Colon (tissue), 2 donors: ENCODE data around the gene ACOX1.
"Not testable (repeated sequence)": the region's sequence is repeated elsewhere in the genome, so short reads cannot be mapped to it uniquely, and the experiment has no call there.

ENCODE experiments used
- FAIRE-seq: peaks from 2 replicates; lab custom pipeline; 2012; peaks lifted over from hg19 to GRCh38; lab: Jason Lieb, UNC
- donor health status: control.
- donor health status: control.

Gene ACOX1

DNA sequence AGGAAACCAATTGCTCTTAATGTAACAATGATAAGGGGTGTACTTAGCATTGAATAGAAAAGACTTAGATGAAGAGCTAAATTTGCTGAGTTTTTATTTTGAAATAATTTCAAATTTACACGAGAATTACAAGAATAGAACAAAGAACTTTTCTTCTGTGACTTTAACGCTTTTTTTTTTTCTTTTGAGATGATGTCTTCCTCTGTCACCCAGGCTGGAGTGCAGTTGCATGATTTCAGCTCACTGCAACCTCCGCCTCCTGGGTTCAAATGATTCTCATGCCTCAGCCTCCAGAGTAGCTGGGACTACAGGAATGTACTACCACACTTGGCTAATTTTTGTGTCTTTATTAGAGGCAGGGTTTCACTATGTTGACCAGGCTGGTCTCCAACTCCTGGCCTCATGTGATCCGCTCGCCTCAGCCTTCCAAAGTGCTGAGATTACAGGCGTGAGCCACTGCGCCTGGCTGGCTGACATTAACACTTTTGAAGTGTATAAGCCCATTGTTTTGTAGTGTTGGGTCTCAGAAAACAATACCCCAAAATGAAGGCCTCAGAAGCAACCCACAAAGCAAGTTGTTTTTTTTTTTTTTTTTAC, 2.2 kb upstream of the ACOX1 start:
- FAIRE-seq: no peak

DNA sequence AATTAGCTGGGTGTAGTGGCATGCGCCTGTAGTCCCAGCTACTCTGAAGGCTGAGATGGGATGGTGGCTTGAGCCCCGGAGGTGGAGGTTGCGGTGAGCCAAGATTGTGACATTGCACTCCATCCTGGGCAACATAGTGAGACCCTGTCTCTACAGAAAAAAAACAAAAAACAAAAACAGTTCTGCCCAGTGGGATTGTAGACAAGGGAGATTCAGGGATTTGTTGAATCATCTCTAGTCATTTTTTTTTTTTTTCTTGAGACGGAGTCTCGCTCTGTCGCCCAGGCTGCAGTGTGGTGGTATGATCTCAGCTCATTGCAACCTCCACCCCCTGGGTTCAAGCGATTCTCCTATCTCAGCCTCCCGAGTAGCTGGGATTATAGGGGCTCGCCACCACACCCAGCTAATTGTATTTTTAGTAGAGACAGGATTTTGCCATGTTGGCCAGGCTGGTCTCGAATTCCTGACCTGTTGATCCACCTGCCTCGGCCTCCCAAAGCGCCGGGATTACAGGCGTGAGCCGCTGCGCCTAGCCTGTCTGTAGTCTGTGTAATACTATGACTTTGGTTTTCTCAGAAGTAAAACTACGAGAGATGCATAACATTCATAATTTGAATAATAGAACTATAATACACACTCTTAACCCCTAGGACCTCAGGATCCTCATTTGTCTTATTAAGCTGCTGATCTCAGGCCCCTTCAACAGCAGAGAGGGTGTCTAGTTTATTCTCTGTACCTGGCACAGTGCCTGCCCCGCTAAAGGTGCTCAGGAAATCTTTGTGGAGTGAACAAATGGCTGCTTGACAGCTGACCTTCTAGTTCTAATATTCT, 1.4 kb upstream of the ACOX1 start:
- no peak for FAIRE-seq

DNA sequence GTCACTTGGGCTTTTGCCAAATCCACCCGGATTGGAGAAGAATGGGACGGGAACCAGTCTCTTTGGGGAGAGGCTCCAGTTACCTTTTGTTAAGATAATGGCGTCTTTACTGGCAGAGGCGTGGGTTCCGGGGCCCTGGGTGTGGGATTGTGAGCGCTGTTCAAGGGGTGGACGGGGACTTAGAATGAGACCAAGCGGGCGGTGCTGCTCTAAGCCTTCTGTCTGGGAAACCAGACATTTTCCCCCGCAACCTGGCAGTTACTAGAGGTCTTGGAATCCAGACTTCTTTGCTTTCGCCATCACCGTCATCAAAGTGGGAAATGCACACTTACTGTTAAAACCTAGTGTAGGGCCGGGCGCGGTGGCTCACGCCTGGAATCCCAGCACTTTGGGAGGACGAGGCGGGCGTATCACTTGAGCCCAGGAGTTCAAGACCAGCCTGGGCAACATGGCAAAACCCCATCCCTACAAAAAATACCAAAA, 780 bp upstream of the ACOX1 start:
- no peak for FAIRE-seq

DNA sequence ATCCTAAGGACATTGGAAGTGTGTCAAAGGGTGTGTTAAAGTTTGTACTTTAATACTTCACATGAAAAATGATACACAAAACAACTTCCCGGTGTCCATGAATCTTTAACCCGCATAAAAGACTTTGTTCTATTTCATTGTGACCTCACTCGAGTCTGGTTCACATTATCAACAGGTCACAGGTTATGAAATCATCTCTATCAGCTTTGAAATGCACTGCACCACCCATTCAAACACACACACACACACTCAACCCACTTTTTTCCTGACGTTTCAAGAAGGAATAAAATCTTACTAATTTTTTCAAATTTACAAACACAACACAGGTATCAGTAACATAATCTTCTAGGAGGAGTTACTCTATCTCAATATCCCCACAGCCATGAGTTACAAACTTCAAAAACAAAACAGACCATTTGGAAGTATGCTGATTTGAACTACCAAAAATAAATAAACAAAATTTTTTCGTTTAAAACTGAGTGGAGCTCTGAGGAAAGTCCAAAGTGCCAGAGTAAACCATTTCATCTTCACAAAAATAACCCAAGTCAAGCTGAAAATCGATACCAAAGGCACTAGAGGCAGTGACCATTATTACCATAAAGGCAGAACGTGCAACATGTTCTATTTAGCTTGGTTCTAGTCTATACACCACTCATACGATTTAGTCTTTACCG, 2.7 kb downstream of the ACOX1 start:
- no peak for FAIRE-seq

DNA sequence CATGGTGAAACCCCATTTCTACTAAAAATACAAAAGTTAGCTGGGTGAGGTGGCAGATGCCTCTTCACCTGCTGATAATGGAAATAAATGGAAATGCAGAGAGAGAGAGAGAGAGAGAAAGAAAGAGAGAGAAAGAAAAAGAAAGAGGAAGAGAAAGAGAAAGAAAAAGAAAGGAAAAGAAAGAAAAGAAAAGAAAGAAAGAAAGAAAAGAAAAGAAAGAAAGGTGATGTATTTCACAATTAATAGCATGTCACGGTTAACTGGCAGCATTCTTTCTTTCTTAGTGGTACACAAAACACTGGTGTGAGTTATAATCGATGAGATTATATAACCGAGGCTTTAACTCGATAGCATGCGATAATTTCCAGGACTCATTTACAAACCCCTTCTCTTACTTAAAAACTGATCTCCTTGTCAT, 3.2 kb downstream of the ACOX1 start:
- no peak for FAIRE-seq

DNA sequence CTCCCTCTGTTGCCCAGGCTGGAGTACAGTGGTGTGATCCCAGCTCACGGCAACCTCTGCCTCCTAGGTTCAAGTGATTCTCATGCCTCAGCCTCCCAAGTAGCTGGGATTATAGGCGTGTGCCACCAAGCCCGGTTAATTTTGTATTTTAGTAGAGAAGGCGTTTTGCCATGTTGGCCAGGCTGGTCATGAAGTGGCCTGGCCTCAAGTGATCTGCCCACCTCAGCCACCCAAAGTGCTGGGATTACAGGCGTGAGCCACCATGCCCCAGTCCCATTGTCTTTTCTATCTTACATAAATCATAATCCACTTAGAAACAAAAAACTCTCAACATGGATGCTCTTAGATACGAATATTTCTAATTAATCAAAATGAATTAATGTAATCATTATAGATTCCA, 3.8 kb downstream of the ACOX1 start:
- FAIRE-seq: not testable (repeated sequence)

DNA sequence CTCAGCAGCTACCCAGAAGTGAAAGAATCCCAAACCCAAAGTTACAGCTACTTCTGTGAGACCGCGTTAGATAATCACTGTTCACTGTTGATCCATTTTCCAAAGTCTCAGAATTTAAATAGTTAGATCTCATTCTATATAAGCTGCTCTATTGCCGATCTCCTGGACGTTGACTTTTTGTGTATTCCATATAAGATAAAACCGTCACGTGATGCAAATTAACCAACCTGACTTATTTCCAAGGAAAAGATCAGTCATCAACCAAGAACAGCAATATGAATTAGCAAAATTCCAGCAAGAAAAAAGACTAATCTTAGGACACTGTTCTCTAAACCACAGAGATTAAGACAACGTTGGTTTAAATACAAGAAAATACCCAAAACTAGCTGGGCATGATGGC, 8.3 kb downstream of the ACOX1 start:
- FAIRE-seq: no peak

DNA sequence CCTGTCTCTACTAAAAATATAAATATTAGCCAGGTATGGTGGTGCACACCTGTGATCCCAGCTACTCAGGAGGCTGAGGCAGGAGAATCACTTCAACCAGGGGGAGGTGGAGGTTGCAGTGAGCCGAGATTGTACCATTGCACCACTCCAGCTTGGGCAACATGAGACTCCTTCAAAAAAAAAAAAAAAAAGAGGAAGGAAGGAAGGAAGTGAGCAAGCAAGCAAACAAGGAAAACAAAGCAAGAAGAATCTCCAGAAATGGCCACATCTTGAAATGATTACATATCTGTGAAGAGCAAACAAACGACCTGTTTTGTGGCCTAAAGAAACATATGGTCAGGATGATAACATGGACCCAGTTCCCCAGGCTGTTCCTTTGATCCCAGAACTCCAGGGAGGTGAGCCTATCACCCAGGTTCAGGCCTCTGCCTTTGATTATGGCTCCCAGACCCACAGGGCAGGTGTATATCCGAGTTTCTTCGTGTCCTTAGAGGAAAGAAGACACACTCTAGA, 8.9 kb downstream of the ACOX1 start:
- FAIRE-seq: no peak

DNA sequence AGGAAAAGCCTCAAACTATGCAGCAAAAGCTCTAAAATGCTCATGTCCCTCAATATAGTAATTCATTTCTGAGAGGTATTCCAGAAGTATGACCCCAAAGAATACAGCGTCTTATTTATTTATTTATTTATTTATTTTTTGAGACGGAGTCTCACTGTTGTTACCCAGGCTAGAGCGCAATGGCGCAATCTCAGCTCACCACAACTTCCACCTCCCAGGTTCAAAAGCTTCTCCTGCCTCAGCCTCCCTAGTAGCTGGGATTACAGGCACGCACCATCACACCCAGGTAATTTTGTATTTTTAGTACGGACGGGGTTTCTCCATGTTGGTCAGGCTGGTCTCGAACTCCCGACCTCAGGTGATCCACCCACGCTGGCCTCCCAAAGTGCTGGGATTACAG, 9.9 kb downstream of the ACOX1 start:
- FAIRE-seq: not testable (repeated sequence)

DNA sequence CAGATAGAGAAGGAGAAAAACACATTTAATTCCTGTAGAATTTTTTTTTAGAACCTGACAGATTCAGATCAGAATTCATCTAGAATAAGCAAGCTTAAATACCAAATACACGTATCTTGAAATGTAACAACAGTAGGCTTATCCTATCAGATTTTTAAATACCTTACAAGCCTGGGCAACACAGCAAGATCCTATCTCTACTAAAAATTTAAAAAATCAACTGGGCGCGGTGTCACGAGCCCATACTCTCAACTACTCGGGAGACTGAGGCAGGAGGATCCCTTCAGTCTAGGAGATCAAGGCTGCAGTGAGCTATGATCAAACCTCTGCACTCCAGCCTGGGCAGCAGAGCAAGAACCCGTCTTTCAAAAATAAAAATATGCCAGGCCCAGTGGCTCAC, 13.5 kb downstream of the ACOX1 start:
- FAIRE-seq: no peak

DNA sequence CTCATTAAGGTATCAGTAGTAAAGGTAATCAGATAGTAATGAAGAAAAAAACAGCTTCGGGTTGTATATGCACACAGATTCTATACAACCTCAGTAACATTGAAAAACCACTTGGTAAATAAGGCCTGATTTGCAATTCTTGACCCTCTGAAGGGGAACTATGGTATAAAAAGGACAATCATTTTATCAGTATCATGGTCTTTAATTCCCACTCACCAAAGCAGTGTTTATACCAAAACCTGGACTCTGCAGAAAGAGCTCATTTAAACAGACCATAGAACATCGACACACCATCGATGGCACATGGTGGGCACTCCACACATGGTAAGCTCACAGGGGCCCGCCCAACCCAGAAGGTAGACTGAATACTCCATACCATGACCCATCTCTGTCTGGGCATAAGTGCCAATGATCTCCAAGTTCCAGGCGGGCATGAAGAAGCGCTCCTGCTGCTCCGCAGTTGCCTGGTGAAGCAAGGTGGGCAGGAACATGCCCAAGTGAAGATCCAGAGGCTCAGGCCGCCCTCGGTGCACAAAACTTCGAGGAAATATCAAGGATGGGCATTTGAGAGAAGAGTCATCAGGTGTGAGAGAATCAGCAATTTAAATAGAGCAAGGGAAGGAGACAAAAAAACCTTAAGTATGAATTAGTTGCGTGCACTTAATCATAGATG, 19.0 kb downstream of the ACOX1 start:
- no peak for FAIRE-seq

DNA sequence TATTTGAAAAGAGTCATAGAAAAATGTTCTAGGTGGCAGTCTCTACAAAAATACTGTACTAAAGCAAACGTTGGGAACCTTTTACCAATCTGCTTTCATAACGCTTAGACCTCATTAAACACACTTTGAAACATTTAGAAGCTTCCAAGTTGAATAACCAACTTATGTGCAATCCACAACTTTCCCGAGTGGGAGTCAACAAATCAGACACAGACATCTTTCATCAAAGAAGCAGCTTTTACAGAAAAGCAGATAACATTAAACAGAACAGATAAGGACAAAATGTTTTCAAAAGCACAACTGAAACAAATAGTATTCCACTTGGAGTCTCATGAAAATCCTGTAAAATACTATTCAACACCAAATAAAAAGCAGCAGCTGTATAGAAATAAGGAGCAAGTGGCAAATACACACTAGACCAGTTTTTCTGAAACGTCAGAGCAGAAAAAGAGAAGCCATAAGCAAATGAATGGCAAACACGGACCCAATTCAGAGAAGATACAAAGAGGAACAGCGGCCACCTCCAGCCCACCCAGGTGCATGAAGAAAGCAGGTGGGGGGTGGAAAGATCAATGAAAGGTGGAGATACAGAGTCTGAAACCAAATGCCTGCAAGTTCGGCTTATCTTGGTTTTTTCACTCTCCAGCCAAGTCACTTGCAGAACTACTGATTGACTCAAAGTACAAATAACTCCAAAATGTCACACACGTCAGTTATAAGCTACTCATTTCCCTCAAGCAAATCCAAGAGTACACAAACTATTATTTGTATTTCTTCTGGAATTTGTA, 19.7 kb downstream of the ACOX1 start:
- FAIRE-seq: no peak

DNA sequence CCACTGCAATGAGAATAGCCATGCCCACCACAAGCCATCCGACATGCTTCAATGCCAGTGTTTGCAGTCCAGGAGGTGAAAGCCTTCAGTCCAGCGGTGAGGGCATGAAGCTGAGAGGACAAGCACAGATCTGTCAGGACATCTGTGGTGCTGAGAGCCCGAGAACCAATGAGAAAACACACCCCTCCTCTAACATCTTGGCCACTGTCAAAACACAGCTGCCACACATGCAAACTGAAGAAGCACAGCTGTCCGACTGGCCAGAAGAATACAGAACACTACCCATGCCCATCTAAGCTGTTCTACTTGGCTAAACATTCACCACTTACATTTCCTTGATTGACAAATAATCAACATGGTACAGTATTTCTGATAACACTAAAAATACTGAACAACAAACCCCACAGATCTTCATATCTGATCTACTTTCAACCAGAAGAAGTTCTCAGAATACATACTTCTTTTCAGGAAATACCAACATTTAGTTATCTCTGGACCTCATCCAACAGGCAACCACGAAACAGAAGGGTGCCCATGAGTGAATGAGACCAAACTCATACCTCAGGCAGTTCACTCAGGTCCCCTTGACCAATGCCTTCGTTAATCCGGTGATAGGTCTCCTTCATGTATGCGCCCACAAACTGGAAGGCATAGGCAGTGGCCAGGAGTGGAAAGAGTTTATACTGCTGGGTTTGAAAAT, 28.0 kb downstream of the ACOX1 start:
- no peak for FAIRE-seq

DNA sequence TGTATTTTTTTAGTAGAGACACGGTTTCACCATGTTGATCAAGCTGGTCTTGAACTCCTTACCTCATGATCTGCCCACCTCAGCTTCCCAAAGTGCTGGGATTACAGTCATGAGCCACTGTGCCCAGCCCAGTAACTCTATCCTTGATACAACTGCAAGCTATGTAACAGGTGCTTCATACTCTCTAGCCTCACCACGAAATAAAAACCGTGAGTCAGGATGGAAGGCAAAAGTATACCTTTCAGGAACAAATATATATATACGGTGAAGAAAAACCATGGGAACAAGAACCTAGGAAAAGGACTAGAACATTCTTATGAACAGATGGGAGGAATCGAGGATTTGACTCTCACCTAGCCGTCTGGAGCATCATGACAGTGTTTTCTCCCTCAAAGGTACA, 28.5 kb downstream of the ACOX1 start:
- FAIRE-seq: no peak

DNA sequence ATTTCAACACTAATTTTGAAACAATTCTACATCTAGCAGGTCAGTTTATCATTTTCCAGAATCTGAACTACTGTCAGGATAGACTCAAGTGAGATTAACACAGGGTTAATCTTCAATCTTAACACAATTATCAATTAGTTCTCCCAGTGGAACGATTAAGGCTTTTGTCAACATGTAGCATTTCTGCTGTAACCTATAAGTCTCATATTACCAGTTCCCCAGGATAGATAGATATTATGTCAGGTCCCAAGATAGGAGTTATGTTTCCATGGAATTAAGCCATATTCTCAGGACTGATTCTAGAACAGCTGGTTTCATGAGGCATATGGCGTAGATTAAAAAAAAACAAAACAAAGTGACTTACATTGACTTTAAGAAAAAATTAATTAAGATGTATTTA, 33.8 kb downstream of the ACOX1 start:
- no peak for FAIRE-seq

DNA sequence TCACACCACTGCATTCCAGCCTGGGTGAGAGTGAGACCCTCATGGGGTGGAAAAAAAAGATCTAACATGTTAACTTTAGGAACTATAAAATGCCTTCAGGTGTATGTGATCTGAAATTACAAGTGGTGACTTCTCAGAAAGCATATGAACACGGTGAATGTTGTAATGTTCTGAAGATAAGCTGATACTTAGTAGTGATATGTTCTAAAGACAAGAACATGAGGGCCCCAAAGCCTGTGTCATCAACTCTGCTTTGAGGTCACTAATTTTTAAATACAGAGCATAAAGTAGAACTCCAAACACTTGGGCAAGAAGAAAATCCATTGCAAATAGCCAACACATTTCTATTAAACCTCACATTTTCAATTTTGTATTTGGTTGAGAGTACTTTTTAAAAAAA, 35.5 kb downstream of the ACOX1 start:
- FAIRE-seq: no peak

DNA sequence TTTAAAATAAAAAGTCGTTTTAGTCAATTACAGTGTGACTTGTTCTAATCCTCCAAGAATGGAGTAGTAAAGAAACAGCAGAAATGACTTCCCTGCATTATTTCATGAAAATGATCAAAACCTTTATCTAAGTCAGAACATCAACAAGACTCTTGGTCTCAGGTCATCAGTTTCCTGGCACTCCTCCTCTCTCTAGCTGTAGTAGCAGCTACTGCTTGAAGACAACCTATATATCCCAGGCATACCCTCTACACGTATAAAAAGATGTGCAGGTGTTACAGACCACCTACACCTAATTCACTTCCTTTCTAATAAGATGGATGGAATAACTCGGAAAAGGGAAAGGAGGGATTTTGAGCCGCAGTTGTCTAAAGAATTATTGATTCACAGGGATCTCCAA, 36.5 kb downstream of the ACOX1 start:
- no peak for FAIRE-seq

DNA sequence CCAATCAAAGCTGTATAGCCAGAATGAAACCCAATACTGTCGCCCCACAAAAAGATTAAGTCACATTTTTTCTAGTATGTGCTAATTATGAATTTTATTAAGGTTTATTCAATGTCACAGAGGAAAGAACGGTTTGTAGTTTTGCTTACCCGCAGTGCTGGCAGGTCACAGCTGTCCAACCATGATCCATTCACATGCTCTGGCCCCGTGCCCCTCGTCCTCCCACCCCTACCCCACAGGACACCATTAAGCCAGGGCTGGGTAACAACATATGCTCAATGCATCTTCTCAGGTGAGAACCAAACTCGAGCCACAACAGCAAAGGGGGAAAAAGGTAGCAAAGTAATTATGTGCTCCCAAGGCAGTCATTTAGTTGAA, 37.5 kb downstream of the ACOX1 start:
- FAIRE-seq: no peak

DNA sequence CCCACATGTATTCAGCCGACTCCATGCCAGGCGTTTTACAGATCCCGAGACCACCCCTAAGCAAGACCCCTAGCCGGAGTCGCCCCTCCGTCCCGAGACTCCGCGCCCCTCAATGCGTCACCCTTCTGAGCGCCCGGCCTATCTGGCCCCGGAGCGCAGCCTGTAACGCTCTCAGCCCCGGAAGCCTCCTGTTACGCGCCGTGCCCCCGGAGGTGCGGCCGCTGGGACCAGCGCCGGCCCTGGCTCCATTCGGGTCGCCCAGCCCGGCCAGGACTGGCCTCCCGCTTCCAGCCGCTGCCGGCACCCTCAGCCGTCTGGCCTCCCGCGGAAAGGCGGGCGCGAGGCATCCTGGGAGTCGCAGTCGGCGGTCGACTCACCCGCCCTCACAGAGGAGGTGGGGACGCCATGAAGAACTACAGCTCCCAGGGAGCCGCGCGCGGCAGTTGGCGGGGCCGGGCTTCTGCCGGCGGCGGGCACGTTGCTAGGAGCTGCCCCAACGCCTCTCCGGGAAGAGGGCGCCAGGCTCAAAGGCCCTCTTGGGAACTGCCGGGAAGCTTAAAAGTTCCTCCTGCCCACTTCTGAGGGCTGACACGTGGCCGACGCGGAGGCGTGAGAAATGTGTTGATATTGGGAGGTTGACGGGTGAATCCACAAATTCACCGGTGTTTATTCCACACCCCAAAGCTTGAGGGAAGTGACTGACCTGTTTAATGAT, 38.1 kb downstream of the ACOX1 start, which contains the start of gene FBF1:
Gene FBF1 (minus strand): TSS at position 316 of the 715 bp plus-strand sequence. CDS start 2,893 bp downstream, outside the sequence.
- FAIRE-seq: no peak

DNA sequence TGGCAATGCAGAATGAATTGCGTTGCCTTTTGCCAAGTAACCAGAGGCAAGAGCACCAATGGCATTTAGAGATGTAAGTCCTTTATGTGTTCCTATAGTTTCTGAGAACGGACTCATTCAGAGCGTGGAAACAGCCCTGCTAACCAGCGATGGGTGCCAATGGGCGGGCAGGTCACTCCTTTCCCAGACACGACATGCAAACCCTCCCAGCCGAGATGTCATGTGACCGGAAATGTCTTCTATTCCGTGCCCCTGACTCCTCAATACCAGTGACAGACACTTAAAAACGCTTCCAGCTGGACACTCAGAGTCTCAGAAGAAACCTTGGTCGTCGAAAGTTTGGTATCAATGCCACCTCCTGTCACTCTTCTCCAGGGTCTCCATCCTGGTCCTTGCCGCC, 41.3 kb downstream of the ACOX1 start:
- no peak for FAIRE-seq
